Measurements from ENCODE around the gene MAP2K1. TPM values are rescaled to one million over a fixed set of nuclear protein-coding genes. Genes with fewer than 3 reads are reported as not detected.
"Not testable (repeated sequence)": the region's sequence is repeated elsewhere in the genome, so short reads cannot be mapped to it uniquely, and the experiment has no call there.

MAP2K1 gene
- total RNA-seq, 1 donor from 2014 or later, result 44.5 TPM

DNA sequence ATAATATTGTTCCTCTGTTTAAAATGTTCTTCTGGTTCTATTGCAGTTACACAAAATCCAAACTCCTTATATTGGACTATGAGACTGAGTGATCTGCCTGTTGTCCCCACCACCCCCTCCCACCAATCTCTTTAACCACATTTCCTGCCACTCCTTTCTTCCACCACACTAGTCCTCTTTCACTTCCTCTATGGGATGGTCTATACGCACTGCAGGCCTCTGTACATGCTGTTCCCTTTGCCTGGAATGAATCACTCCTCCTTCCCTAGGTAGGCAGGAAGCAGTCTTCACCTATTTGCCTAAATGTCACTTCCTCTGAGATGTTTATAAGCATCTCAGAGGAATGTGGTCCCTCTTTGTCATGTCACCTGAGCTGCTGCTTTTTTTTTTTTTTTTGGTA, 4.0 kb downstream of the MAP2K1 start:
- Histone ChIP-seq H3K9me3 (no peaks in the 10 kb centered on the region), H3K4me3 (no peak overlapping the region), H3K4me1 (peaks cover 42% of the 10 kb centered on the region), H3K27ac (no peak overlapping the region), H3K27me3 (no peaks in the 10 kb centered on the region), H3K36me3 (no peaks in the 10 kb centered on the region)
- no peak for DNase-seq
- ATAC-seq, result peak; percentile 45
- TF ChIP-seq, protein P1, sequence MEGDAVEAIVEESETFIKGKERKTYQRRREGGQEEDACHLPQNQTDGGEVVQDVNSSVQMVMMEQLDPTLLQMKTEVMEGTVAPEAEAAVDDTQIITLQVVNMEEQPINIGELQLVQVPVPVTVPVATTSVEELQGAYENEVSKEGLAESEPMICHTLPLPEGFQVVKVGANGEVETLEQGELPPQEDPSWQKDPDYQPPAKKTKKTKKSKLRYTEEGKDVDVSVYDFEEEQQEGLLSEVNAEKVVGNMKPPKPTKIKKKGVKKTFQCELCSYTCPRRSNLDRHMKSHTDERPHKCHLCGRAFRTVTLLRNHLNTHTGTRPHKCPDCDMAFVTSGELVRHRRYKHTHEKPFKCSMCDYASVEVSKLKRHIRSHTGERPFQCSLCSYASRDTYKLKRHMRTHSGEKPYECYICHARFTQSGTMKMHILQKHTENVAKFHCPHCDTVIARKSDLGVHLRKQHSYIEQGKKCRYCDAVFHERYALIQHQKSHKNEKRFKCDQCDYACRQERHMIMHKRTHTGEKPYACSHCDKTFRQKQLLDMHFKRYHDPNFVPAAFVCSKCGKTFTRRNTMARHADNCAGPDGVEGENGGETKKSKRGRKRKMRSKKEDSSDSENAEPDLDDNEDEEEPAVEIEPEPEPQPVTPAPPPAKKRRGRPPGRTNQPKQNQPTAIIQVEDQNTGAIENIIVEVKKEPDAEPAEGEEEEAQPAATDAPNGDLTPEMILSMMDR (IDR thresholded peaks at IDR 0.05), result no peak
- intact Hi-C loops (cut with DNase I), result no loop called here

DNA sequence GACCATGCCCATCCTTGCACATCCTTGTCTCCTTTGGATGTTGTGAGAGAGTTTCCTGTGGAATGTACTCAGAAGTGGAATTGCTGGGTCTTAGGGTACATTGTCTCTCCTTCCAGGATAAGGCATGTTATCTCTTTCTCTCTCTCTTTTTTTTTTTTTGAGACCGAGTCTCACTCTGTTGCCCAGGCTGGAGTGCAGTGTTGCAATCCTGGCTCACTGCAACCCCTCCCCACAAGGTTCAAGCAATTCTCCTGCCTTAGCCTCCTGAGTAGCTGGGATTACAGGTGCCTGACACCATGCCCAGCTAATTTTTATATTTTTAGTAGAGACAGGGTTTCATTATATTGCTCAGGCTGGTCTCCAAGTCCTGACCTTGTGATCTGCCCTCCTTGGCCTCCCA, 6.3 kb downstream of the MAP2K1 start:
- DNase-seq; H3K36me3 ChIP-seq; intact Hi-C loops (cut with DNase I); ATAC-seq; H3K9me3 ChIP-seq; H3K4me3 ChIP-seq; H3K27me3 ChIP-seq; H3K27ac ChIP-seq: not testable (repeated sequence)
- peaks cover 35% of the 10 kb centered on the region for H3K4me1 ChIP-seq

DNA sequence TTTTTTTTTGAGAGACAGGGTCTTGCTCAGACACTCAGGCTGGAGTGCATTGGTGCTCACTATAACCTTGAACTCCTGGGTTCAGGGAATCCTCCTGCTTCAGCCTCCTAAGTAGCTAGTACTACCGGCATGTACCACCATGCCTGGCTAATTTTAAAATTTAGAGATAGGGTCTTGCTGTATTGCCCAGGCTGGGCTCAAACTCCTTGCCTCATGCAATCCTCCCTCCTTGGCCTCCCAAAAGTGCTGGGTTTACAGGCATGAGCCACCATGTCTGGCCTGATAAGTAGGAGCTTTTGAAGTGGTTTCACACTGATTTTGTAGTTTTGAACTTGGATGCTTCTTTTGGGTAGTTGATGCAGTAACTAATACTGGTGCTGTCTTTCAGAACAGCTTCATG, 7.8 kb downstream of the MAP2K1 start:
- H3K27me3 ChIP-seq, result no peaks in the 10 kb centered on the region
- intact Hi-C loops (cut with DNase I), result no loop called here
- no peak overlapping the region for H3K27ac ChIP-seq
- no peaks in the 10 kb centered on the region for H3K36me3 ChIP-seq
- no peak overlapping the region for H3K4me3 ChIP-seq
- no peak for ATAC-seq
- no peak for DNase-seq
- TF ChIP-seq, protein P1 (IDR thresholded peaks at IDR 0.05), result no peak
- H3K9me3 ChIP-seq, result no peaks in the 10 kb centered on the region
- H3K4me1 ChIP-seq, result peaks cover 21% of the 10 kb centered on the region

DNA sequence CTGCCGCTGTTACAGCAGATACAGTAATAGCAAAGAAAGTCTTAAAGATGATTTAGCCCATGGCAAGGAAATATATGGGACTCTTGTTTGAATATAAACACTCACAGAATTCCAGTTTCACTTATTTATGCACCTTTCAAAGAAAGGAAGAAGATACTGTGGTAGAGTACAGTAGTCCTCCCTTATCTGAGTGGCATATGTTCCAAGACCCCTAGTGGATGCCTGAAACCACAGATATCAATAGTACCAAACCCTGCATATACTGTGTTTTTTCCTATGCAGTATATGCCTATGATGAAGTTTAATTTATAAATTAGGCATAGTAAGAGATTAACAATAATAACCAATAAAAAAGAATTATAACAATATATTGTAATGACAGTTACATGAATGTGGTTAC, 8.2 kb downstream of the MAP2K1 start:
- Histone ChIP-seq H3K9me3 (no peaks in the 10 kb centered on the region), H3K27me3 (no peaks in the 10 kb centered on the region), H3K27ac (no peak overlapping the region), H3K4me1 (peaks cover 16% of the 10 kb centered on the region), H3K4me3 (no peak overlapping the region), H3K36me3 (no peaks in the 10 kb centered on the region)
- intact Hi-C loops (cut with DNase I), result no loop called here
- ATAC-seq, result no peak
- TF ChIP-seq, protein P1 (IDR thresholded peaks at IDR 0.05), result no peak
- no peak for DNase-seq

DNA sequence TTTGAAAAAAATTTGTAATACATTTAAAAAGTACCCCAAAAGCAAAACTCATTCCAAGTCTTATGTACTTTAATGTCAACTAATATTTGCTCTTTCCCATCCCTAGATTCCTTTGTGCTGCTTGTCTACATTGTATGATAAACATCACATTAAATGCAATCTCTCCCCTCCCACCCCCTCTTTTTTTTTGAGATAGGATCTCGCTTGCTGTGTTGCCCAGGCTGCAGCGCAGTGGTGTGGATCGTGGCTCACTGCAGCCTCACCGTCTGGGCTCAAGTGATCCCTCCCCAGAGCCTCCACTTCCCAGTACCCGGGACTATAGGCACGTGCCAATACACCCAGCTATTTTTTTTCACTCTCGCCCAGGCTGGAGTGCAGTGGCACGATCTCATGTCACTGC, 12.6 kb downstream of the MAP2K1 start:
- DNase-seq (no peak), ATAC-seq (no peak)
- Histone ChIP-seq H3K27me3 (no peaks in the 10 kb centered on the region), H3K4me1 (peaks cover 9% of the 10 kb centered on the region), H3K36me3 (no peaks in the 10 kb centered on the region), H3K9me3 (no peaks in the 10 kb centered on the region), H3K4me3 (no peak overlapping the region), H3K27ac (no peak overlapping the region)
- TF ChIP-seq, protein P1 (IDR thresholded peaks at IDR 0.05), result no peak
- intact Hi-C loops (cut with DNase I), result no loop called here

DNA sequence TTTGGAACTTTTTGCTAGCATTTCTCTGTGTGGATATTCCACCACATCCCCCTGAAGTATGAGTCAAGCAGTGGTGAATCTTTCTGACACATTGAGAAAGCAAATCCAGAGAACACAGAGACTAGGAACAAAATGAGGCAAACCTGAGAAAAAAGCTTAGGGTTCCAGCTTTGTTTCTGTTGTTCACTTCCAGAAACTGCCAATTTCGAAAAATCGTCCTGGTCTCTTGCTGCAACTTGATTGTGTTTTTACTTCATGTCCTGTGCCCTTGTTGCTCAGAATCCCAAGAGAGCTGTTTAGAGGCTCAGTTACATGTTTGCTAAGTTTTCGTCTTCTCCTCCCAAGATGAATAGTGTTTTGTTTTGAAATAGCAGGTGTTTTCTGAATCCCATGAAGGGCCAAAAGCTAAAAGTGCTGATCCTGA, 13.7 kb downstream of the MAP2K1 start:
- peaks cover 20% of the 10 kb centered on the region for H3K4me1 ChIP-seq
- no peak for ATAC-seq
- intact Hi-C loops (cut with DNase I), result no loop called here

More for the DNA sequence above, 13.7 kb downstream of the MAP2K1 start:
- no peak for DNase-seq
- Histone ChIP-seq H3K4me3 (no peak overlapping the region), H3K36me3 (no peaks in the 10 kb centered on the region), H3K9me3 (no peaks in the 10 kb centered on the region), H3K27me3 (no peaks in the 10 kb centered on the region), H3K27ac (no peak overlapping the region)
- TF ChIP-seq, protein P1 (IDR thresholded peaks at IDR 0.05), result no peak
